Hepatocyte (in vitro differentiated cells): Measurements from ENCODE around the gene B3GNT7.

Experiments
- EZH2phosphoT487 ChIP-seq: fragments of 200-600 bp; sonication (generic); IDR thresholded peaks from one replicate; pipeline ENCODE4 v1.6.1; 2018; ENCODE audit warnings: antibody characterized with exemption, mild to moderate bottlenecking, low read depth, moderate library complexity; ENCODE audit not compliant: unreplicated experiment, severe bottlenecking
- TF ChIP-seq, protein P1 (sequence below): fragments of 200-600 bp; sonication (generic); IDR thresholded peaks from 2 replicates; pipeline ENCODE4 v1.5.1; 2016; ENCODE audit warnings: antibody characterized with exemption, mild to moderate bottlenecking; ENCODE audit not compliant: poor library complexity

DNA sequence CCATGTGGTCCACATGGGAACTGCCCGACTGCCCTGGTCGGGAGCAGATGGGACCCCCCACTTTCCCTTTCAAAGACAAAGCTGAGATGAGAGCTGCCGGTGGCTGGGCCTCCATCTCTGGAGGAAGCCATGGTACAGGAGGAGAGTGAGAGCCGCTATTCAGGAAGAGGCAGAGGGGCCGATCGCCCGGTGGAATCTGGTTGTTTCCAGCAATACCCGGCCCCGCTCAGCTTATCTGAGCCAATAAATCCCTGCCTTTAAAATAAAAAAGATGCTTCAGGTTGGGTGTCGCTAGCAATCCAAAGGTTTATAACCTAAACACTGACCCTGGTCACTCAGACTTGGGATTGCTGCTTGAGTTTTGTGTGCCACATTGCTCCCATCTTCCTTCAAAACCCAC, 15.2 kb upstream of the B3GNT7 start:
- TF ChIP-seq, protein P1, sequence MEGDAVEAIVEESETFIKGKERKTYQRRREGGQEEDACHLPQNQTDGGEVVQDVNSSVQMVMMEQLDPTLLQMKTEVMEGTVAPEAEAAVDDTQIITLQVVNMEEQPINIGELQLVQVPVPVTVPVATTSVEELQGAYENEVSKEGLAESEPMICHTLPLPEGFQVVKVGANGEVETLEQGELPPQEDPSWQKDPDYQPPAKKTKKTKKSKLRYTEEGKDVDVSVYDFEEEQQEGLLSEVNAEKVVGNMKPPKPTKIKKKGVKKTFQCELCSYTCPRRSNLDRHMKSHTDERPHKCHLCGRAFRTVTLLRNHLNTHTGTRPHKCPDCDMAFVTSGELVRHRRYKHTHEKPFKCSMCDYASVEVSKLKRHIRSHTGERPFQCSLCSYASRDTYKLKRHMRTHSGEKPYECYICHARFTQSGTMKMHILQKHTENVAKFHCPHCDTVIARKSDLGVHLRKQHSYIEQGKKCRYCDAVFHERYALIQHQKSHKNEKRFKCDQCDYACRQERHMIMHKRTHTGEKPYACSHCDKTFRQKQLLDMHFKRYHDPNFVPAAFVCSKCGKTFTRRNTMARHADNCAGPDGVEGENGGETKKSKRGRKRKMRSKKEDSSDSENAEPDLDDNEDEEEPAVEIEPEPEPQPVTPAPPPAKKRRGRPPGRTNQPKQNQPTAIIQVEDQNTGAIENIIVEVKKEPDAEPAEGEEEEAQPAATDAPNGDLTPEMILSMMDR, result no peak
- no peak for TF ChIP-seq EZH2phosphoT487
